Osteoblast (primary cell): ENCODE results near the gene SLC2A9. TPM values are rescaled to one million over a fixed set of nuclear protein-coding genes. Genes with fewer than 3 reads are reported as not detected.

ENCODE experiments used
- DNase-seq: peaks from one replicate; pipeline ENCODE4 v3.0.0; 2011; ENCODE audit warnings: low spot score, mixed read lengths; ENCODE audit not compliant: insufficient read length; ENCODE audit errors: missing footprints
- H2AFZ ChIP-seq: 2 replicates; pipeline ENCODE4 v1.6.0; 2011; ENCODE audit warnings: mild to moderate bottlenecking, low read length
- H3K27ac ChIP-seq: 2 replicates; pipeline ENCODE4 v1.5.1; 2011; ENCODE audit warnings: mild to moderate bottlenecking, low read depth, low read length, moderate library complexity
- H3K27me3 ChIP-seq: 2 replicates; pipeline ENCODE4 v1.6.0; 2012; ENCODE audit warnings: mild to moderate bottlenecking, control low read depth, inconsistent platforms, low read length, moderate library complexity; ENCODE audit not compliant: insufficient read depth
- H3K36me3 ChIP-seq: 2 replicates; pipeline ENCODE4 v1.5.1; 2011; ENCODE audit warnings: mild to moderate bottlenecking, low read length, control low read depth, moderate library complexity; ENCODE audit not compliant: insufficient read depth
- H3K4me1 ChIP-seq: 2 replicates; pipeline ENCODE4 v1.5.1; 2011; ENCODE audit warnings: mild to moderate bottlenecking, low read length, control low read depth, moderate library complexity; ENCODE audit not compliant: insufficient read depth
- H3K4me2 ChIP-seq: 2 replicates; pipeline ENCODE4 v1.6.0; 2011; ENCODE audit warnings: mild to moderate bottlenecking, low read length; ENCODE audit not compliant: insufficient read depth
- H3K4me3 ChIP-seq: fragments of 200-600 bp; sonication (generic); 3 replicates; pipeline ENCODE4 v1.5.1; 2012; ENCODE audit warnings: mild to moderate bottlenecking, low read length, inconsistent platforms; ENCODE audit not compliant: insufficient read depth
- H3K79me2 ChIP-seq: 2 replicates; pipeline ENCODE4 v1.6.0; 2012; ENCODE audit warnings: mild to moderate bottlenecking, low read length, control low read depth, inconsistent platforms; ENCODE audit not compliant: insufficient read depth
- H3K9me3 ChIP-seq: 2 replicates; pipeline ENCODE4 v1.5.1; 2011; ENCODE audit warnings: low read depth, low read length, control low read depth
- H4K20me1 ChIP-seq: 2 replicates; pipeline ENCODE4 v1.6.0; 2012; ENCODE audit warnings: mild to moderate bottlenecking, low read length, control low read depth; ENCODE audit not compliant: insufficient read depth
- CTCF ChIP-seq: IDR thresholded peaks from 2 replicates; pipeline ENCODE4 v1.5.1; 2011; ENCODE audit warnings: mild to moderate bottlenecking, low read depth, low read length, moderate library complexity; ENCODE audit errors: extremely low read depth
- total RNA-seq: library from RNA; depleted of rRNA; stranded (reverse); fragments of >200 nt; gene quantifications from 2 replicates; pipeline ENCODE4 v1.2.3, GENCODE V29; 2012

Gene SLC2A9
- total RNA-seq, 1 donor: 2.5 TPM

- H3K27me3 ChIP-seq: no peaks in the 10 kb centered on the region
- DNase-seq: no peak
- H3K4me2 ChIP-seq: no peak overlapping the region
- H3K4me1 ChIP-seq: no peaks in the 10 kb centered on the region
- H3K27ac ChIP-seq: no peak overlapping the region
- no peaks in the 10 kb centered on the region for H3K36me3 ChIP-seq
- H3K79me2 ChIP-seq: no peaks in the 10 kb centered on the region
- TF ChIP-seq CTCF: no peak
- H3K9me3 ChIP-seq: no peaks in the 10 kb centered on the region
- no peak overlapping the region for H3K4me3 ChIP-seq
- no peak overlapping the region for H2AFZ ChIP-seq
- H4K20me1 ChIP-seq: no peaks in the 10 kb centered on the region
These were observed 93.8 kb downstream of the SLC2A9 start for GRCh38 chr4:9927341-9928007.

DNA sequence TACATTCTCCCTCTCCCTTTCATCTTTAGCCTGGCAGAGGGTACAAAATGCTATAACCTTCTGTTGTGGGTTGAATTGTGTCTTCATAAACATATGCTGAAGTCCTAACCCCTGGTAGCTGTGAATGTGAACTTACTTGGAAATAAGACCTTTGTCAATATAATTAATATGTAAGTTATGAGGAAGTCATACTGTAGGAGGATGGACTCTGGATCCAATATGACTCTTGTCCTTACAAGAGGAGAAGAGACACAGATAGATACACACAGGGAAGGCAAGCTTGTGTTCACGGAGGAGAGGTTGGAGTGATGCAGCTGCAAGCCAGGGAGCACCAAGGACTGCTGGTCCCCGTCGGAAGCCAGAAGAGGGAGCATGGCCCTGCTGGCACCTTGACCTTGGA is 94.7 kb downstream of the SLC2A9 start:
- H3K27me3 ChIP-seq: no peaks in the 10 kb centered on the region
- no peak for TF ChIP-seq CTCF

DNA sequence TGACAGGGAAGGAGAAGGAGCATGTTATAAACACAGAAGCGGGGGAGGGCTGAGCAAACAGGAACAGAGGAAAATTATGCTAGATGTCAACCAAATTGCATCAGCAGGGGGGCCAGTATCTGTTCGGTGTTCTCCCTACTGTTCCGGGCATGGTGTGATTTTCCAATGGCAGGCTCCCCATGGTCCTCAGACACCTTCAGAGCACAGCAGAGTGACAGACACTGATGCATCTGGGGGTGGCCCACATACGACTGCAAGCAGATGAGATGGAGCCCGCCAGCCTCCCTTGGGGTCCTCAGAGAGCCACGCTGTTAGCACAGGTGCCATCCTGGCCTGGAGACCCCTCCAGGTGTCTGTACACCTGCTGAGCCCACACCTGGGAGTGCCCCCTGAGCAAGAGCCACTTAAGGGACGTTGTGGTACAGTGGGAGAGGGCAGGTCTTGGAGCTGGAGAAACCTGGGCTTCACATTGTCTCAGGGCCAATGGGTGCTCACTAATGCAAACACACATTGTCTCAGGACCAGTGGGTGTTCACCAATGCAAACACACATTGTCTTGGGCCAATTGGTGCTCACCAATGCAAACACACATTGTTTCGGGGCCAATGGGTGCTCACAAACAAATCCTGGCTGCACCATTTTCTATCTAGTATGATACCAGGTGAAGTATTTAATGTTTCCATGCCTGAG is 95.4 kb downstream of the SLC2A9 start:
- Histone ChIP-seq H4K20me1 (no peaks in the 10 kb centered on the region), H2AFZ (no peak overlapping the region)

More for the DNA sequence above, 94.7 kb downstream of the SLC2A9 start:
- no peak for DNase-seq
- Histone ChIP-seq H4K20me1 (no peaks in the 10 kb centered on the region), H3K27ac (no peak overlapping the region), H3K4me3 (no peak overlapping the region), H3K4me1 (no peaks in the 10 kb centered on the region), H3K36me3 (no peaks in the 10 kb centered on the region), H3K4me2 (no peak overlapping the region), H3K9me3 (no peaks in the 10 kb centered on the region), H3K79me2 (no peaks in the 10 kb centered on the region), H2AFZ (no peak overlapping the region)

More for the DNA sequence above, 95.4 kb downstream of the SLC2A9 start:
- H3K4me3 ChIP-seq: no peak overlapping the region
- no peaks in the 10 kb centered on the region for H3K27me3 ChIP-seq
- H3K36me3 ChIP-seq: no peaks in the 10 kb centered on the region
- no peak for DNase-seq
- no peaks in the 10 kb centered on the region for H3K4me1 ChIP-seq
- TF ChIP-seq CTCF: no peak
- no peak overlapping the region for H3K27ac ChIP-seq
- H3K79me2 ChIP-seq: no peaks in the 10 kb centered on the region
- H3K9me3 ChIP-seq: no peaks in the 10 kb centered on the region
- H3K4me2 ChIP-seq: no peak overlapping the region
